Gastrocnemius medialis (tissue), 4 donors: Measurements from ENCODE around the gene USP5. TPM values are rescaled to one million over a fixed set of nuclear protein-coding genes. Genes with fewer than 3 reads are reported as not detected.

Experiments used
- ATAC-seq, 2 donors: fragments of 150-250 bp; one replicate each; pipeline ENCODE4 v1.9.1; 2016
- DNase-seq, 2 donors: peaks; one replicate each; pipeline ENCODE4 v3.0.0-alpha.2; 2019
- H3K27ac ChIP-seq, 4 donors: fragments of 200-600 bp; sonication (generic); 1 replicate in 1 of 4; 2 replicates in 3 of 4; pipeline ENCODE4 v1.5.1; 2016 to 2018; ENCODE audit warnings: mild to moderate bottlenecking in 2 of 4, moderate library complexity in 1 of 4
- H3K27me3 ChIP-seq, 3 donors: fragments of 200-600 bp; sonication (generic) in 2 of 3; 1 replicate in 1 of 3; 2 replicates in 2 of 3; pipeline versions ENCODE4 v1.5.1 to v1.6.0; 2016 to 2019; ENCODE audit warnings: mild to moderate bottlenecking in 1 of 3, moderate library complexity in 1 of 3
- H3K36me3 ChIP-seq, 2 donors: fragments of 200-600 bp; sonication (generic) in 1 of 2; one replicate each; pipeline ENCODE4 v1.5.1; 2017 to 2018
- H3K4me1 ChIP-seq, 2 donors: fragments of 200-600 bp; sonication (generic) in 1 of 2; one replicate each; pipeline ENCODE4 v1.5.1; 2016 to 2017; ENCODE audit warnings: mild to moderate bottlenecking in 2 of 2
- H3K4me3 ChIP-seq, 4 donors: fragments of 200-600 bp; sonication (generic) in 3 of 4; 1 replicate in 1 of 4; 2 replicates in 3 of 4; pipeline ENCODE4 v1.5.1; 2016 to 2019; ENCODE audit warnings: mild to moderate bottlenecking in 2 of 4
- H3K9me3 ChIP-seq, 3 donors: fragments of 200-600 bp; sonication (generic) in 2 of 3; 1 replicate in 1 of 3; 2 replicates in 2 of 3; pipeline ENCODE4 v1.5.1; 2016 to 2019
- CTCF ChIP-seq, 5 experiments: fragments of 450-650 bp in 3 of 5; fragments of 200-600 bp in 2 of 5; sonication (generic) in 2 of 5; IDR thresholded peaks in 4 of 5; conservative IDR thresholded peaks in 1 of 5; 1 replicate in 4 of 5; 2 replicates in 1 of 5; pipeline ENCODE4 v1.5.1; 2016 to 2019; ENCODE audit warnings: antibody characterized with exemption in 5 of 5, mild to moderate bottlenecking in 3 of 5, moderate library complexity in 3 of 5
- POLR2A ChIP-seq, 2 donors: fragments of 450-650 bp; IDR thresholded peaks; one replicate each; pipeline ENCODE4 v1.6.1; 2017; ENCODE audit warnings: antibody characterized with exemption in 2 of 2, mild to moderate bottlenecking in 2 of 2, moderate library complexity in 2 of 2
- in situ Hi-C, 4 donors: fragments of 200-750 bp; cut with MboI; loops; one replicate each; pipeline versions ENCODE4 v1.15.0 to v1.8.0; 2017; ENCODE audit warnings: low sequenced_read_pairs in 4 of 4
- intact Hi-C: fragments of 100-400 bp; cut with DNase I; formaldehyde crosslinking; loops from one replicate; pipeline ENCODE4 v1.15.1; 2023; ENCODE audit warnings: low total_unique reads
- total RNA-seq, 4 donors: library from RNA; depleted of rRNA; stranded (reverse); fragments of >200 nt; gene quantifications; one replicate each; pipeline versions ENCODE4 v1.1.0 to v1.2.3, GENCODE V29; 2016

USP5 gene
- total RNA-seq, 4 donors from 2014 or later = 66.4 to 120 (median 74.1) TPM

DNA sequence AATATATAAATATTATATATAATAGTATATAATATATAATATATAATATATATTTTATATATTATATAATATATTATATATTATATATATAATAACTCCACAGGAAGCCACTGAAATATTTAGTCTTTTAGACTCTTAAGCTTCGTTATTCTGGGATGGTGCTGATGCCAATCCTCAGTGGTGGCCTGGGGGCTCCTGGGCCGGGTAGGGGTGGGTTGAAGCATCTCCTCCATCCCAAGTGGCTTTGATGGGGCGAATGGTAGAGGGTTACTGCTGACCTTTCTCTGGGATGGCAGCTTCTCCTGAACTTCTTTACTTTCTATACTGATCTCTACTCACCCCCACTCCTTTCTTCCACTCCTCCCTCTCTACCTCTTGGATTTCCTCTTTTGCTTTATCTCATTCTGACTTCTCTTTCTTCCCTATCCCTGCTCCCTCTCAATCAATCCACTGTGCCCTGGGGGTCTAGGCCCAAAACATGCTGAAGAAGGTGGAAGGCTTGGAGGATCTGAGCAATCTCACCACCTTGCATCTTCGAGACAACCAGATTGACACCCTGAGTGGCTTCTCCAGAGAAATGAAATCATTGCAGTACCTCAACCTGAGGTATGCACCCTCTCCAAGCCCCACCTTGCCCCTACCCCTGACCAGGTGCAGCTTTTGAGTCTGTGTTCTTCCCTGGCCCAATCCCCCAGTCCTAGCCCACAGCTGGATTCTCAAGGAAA is 57.6 kb downstream of the USP5 start:
- Histone ChIP-seq H3K36me3 (no peaks in the 10 kb centered on the region), H3K9me3 (no peaks in the 10 kb centered on the region), H3K4me1 (peaks cover 8 to 11% of the 10 kb centered on the region in 2 donors), H3K27me3 (peaks cover 6 to 12% (median 7%) of the 10 kb centered on the region in 3 donors), H3K27ac (no peak overlapping the region), H3K4me3 (no peak overlapping the region)
- in situ Hi-C loops = loop anchor here in 1 of 4 donors (25.0 kb wide), 1 partner anchor 203 kb away; the partner anchor contains the start of gene C1RL
- ATAC-seq (no peak), DNase-seq (no peak)
- intact Hi-C loops = no loop called here
- TF ChIP-seq CTCF (IDR thresholded peaks at IDR 0.05 in 4 of 5, conservative IDR thresholded peaks at IDR 0.05 in 1 of 5) (no peak), POLR2A (IDR thresholded peaks at IDR 0.05) (no peak)

DNA sequence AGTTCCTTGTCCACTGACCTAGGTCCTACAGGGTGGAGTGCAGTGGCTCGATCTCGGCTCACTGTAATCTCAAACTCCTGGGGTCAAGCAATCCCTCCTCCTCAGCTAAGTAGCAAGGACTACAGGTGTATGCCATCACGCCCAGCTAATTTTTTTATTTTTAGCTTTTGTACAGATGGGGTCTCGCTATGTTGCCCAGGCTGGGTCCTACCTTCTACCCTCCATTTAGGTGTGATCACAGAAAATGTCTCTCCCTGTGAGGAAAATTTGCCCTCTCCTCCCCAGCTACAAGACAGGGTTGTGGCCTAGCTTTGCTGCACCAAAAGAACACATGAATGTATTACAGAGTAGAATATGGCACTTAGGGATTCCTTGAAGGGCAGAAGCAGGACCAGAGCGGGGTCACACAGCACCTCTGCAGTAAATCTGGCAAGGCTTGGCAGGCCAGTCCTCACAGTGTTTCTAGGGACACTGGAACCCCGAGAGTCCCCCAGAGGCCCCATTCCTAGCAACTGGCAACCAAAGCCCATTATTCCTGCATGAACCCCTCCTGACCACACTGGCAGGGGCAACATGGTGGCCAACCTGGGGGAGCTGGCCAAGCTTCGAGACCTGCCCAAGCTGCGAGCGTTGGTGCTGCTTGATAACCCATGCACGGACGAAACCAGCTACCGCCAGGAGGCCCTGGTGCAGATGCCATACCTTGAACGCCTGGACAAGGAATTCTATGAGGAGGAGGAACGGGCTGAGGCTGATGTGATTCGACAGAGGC is 60.4 kb downstream of the USP5 start:
- Histone ChIP-seq H3K27me3 (peaks cover 14 to 20% (median 17%) of the 10 kb centered on the region in 3 donors), H3K27ac (no peak overlapping the region), H3K4me3 (no peak overlapping the region), H3K4me1 (peaks cover 9 to 11% of the 10 kb centered on the region in 2 donors), H3K36me3 (no peaks in the 10 kb centered on the region), H3K9me3 (no peaks in the 10 kb centered on the region)
- DNase-seq (no peak), ATAC-seq (no peak)
- in situ Hi-C loops (loop anchor here in 1 of 4 donors (25.0 kb wide), 1 partner anchor 200 kb away; the partner anchor contains the start of gene C1RL), intact Hi-C loops (no loop called here)
- no peak for TF ChIP-seq POLR2A (IDR thresholded peaks at IDR 0.05)

DNA sequence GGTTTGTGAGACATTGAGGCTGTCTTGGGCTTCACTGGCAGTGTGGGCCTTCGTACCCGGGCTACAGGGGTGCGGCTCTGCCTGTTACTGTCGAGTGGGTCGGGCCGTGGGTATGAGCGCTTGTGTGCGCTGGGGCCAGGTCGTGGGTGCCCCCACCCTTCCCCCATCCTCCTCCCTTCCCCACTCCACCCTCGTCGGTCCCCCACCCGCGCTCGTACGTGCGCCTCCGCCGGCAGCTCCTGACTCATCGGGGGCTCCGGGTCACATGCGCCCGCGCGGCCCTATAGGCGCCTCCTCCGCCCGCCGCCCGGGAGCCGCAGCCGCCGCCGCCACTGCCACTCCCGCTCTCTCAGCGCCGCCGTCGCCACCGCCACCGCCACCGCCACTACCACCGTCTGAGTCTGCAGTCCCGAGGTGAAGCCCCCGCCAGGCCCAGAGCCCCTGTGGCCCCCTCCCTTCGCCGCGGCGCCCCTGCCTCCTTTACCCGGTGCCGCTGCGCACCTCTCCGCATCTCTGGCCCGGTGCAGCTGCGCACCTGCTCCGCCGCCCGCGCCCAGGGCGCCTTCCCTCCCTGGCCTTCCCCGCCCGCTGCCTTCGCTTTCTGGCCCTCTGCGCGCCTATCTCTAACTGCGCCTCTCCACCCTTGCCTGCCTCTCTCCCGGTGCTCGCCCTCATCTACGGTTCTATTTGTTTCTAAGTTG is 62.4 kb downstream of the USP5 start, which contains the start of gene ENO2:
TSS of gene ENO2 (plus strand) at position 335 of the 701 bp plus-strand sequence. CDS start 1,253 bp downstream, outside the sequence.
- Histone ChIP-seq H3K36me3 (no peaks in the 10 kb centered on the region), H3K4me1 (peaks cover 9 to 11% of the 10 kb centered on the region in 2 donors), H3K9me3 (no peaks in the 10 kb centered on the region), H3K4me3 (peak within 1 kb of the TSS; percentile 60 to 88 (median 66)), H3K27ac (peak within 1 kb of the TSS; percentile 53 to 72 (median 62)), H3K27me3 (peaks cover 14 to 20% (median 17%) of the 10 kb centered on the region in 3 donors)
- ATAC-seq (peak; percentile 69 to 75), DNase-seq (peak; percentile 42 to 56)
- intact Hi-C loops = no loop called here
- TF ChIP-seq CTCF (IDR thresholded peaks at IDR 0.05 in 4 of 5, conservative IDR thresholded peaks at IDR 0.05 in 1 of 5) (no peak), POLR2A (IDR thresholded peaks at IDR 0.05) (peak; percentile 14 to 36)
- in situ Hi-C loops = loop anchor here in 1 of 4 donors (25.0 kb wide), 1 partner anchor 198 kb away; the partner anchor contains the start of gene C1RL

- peak in 1 of 2 donors; percentile 7 for ATAC-seq
- TF ChIP-seq POLR2A (IDR thresholded peaks at IDR 0.05) (no peak), CTCF (IDR thresholded peaks at IDR 0.05 in 4 of 5, conservative IDR thresholded peaks at IDR 0.05 in 1 of 5) (no peak)
- H3K9me3 ChIP-seq = no peaks in the 10 kb centered on the region
- H3K4me3 ChIP-seq = peak overlapping the region; percentile 60 to 88 (median 66)
- no peaks in the 10 kb centered on the region for H3K36me3 ChIP-seq
- in situ Hi-C loops = loop anchor here in 1 of 4 donors (25.0 kb wide), 1 partner anchor 197 kb away; the partner anchor contains the start of gene C1RL
- peaks cover 9 to 11% of the 10 kb centered on the region in 2 donors for H3K4me1 ChIP-seq
- peak overlapping the region; percentile 36 to 72 (median 60) for H3K27ac ChIP-seq
- peaks cover 14 to 20% (median 17%) of the 10 kb centered on the region in 3 donors for H3K27me3 ChIP-seq
- DNase-seq = no peak
- intact Hi-C loops = no loop called here
Observed at GRCh38 chr12:6914947-6915788, 63.2 kb downstream of the USP5 start.
